ENCODE results near the gene HM13. TPM values are rescaled to one million over a fixed set of nuclear protein-coding genes. Genes with fewer than 3 reads are reported as not detected.

HM13 gene
- total RNA-seq, 1 experiment from 2014 or later: 103 TPM

GRCh38 chr20:31473331-31474096 is 40.7 kb upstream of the HM13 start:
- POLR2A ChIA-PET: no interaction called here
- TF ChIP-seq NFYB (CRISPR knock-in tag; conservative IDR thresholded peaks at IDR 0.05; ENCODE audit: low read depth) (no peak), SP1 (CRISPR knock-in tag; conservative IDR thresholded peaks at IDR 0.05) (no peak), ZMAT4 (CRISPR knock-in tag; IDR thresholded peaks at IDR 0.05) (no peak), RORB (CRISPR knock-in tag; IDR thresholded peaks at IDR 0.05) (no peak), MLX (CRISPR knock-in tag; IDR thresholded peaks at IDR 0.05) (no peak), ZSCAN18 (CRISPR knock-in tag; IDR thresholded peaks at IDR 0.05) (no peak), ZBTB43 (CRISPR knock-in tag; IDR thresholded peaks at IDR 0.05) (no peak), SOX15 (CRISPR knock-in tag; IDR thresholded peaks at IDR 0.05) (no peak), CREM (CRISPR knock-in tag; IDR thresholded peaks at IDR 0.05) (no peak), ATF6 (CRISPR knock-in tag; IDR thresholded peaks at IDR 0.05) (no peak), GRHL2 (CRISPR knock-in tag; IDR thresholded peaks at IDR 0.05; ENCODE audit: insufficient replicate concordance, severe bottlenecking) (no peak), SMAD4 (CRISPR knock-in tag; IDR thresholded peaks at IDR 0.05) (no peak), ZNF219 (CRISPR knock-in tag; IDR thresholded peaks at IDR 0.05; ENCODE audit: borderline replicate concordance) (no peak)
- Mint-ChIP-seq H3K4me3 (no peak overlapping the region), H3K4me1 (no peaks in the 10 kb centered on the region), H3K27ac (no peak overlapping the region), H3K36me3 (peaks cover 38% of the 10 kb centered on the region), H3K9me3 (peaks cover 39% of the 10 kb centered on the region), H3K27me3 (ENCODE audit: low read depth) (peaks cover 56% of the 10 kb centered on the region)
- DNase-seq (ENCODE audit: low spot score) (no peak), ATAC-seq (no peak)
- CTCF ChIA-PET: interaction anchor here (0.9 kb wide), 1 partner anchor 41 kb away, joined by 3 read pairs; the partner anchor contains the start of gene HM13

- POLR2A ChIA-PET: no interaction called here
- ATAC-seq (no peak), DNase-seq (ENCODE audit: low spot score) (no peak)
- Mint-ChIP-seq H3K36me3 (peaks cover 39% of the 10 kb centered on the region), H3K27ac (no peak overlapping the region), H3K4me1 (no peaks in the 10 kb centered on the region), H3K27me3 (ENCODE audit: low read depth) (peaks cover 59% of the 10 kb centered on the region), H3K9me3 (peaks cover 41% of the 10 kb centered on the region), H3K4me3 (no peak overlapping the region)
- CTCF ChIA-PET: interaction anchor here (1.1 to 1.6 kb wide), 2 partner anchors 28 to 29 kb away, joined by 5 to 6 read pairs; no protein-coding TSS in a partner anchor
- no peak for TF ChIP-seq ZNF671 (CRISPR knock-in tag; IDR thresholded peaks at IDR 0.05)
- TF ChIP-seq HMGA2 (CRISPR knock-in tag; IDR thresholded peaks at IDR 0.05): no peak
- TF ChIP-seq NFYB (CRISPR knock-in tag; conservative IDR thresholded peaks at IDR 0.05; ENCODE audit: low read depth): no peak
- no peak for TF ChIP-seq GABPB1 (CRISPR knock-in tag; IDR thresholded peaks at IDR 0.05)
Observed at GRCh38 chr20:31474097-31474436, 40.2 kb upstream of the HM13 start.

Data from WTC11 (cell line).